HG03432 (cell line): ENCODE results near the gene CCDC196.

Source experiments
- ATAC-seq: cut with Tn5 transposase; IDR thresholded peaks from one replicate; pipeline ENCODE4 v1.9.1; 2021; ENCODE audit warnings: mild to moderate bottlenecking, moderate library complexity; ENCODE audit not compliant: unreplicated experiment

Gene CCDC196

GRCh38 chr14:66485910-66486421 lies at the start of gene CCDC196:
TSS of gene CCDC196 (plus strand) at chr14:66486371. CDS start at chr14:66486503, 132 bp downstream.
- ATAC-seq = no peak

GRCh38 chr14:66440801-66441200 lies 45.4 kb upstream of the CCDC196 start:
- ATAC-seq = no peak

- no peak for ATAC-seq
Measured at GRCh38 chr14:66442953-66443571, 43.1 kb upstream of the CCDC196 start.

DNA sequence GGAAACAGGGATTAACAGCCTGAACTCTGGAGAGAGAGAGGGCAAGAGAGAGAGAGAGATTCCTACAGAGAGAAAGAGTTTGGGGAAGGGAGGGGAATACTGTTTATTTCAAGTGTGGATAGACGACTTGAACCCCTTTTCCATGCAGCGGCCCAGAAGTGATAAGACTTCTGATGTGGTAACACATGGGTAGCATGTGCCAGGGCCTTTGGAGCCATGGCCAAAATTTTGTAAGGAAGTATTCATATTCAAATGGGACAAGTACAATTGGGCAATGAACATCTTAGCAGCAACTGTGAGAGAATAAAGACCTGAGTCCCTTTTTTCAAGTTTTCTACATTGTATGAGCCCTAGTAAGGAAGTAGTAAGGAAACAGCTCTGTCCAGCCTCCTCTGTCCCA lies 42.4 kb upstream of the CCDC196 start:
- no peak for ATAC-seq

DNA sequence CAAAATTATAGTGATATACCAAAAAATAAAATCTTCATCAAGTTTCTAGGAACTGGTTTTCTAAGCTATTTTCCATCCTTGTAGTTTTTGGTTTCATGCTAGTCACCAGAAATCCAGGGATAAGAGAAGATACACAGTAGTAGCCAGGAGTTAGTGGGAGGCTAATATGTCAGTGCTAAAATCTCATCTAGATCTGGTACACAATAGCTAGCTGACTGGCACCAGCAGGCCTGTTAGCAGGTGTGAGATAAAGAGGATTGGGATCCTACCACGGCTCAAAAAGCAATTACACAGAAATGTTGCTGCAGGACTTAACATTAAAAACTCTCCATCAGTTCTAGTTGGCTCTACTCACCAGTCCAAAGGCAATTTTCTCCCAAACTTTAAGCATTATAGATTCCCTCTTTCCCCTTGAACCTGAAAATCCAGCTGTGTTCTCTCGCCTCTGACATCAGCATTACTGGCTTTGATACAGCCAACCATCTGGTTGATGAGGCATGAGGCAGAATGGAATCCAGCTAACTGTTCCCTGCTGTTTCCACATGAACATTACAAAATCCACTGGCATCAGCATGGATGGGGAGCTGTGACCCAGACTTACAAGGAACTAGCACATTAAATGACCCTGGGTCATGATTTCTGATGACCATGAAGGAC lies 41.8 kb upstream of the CCDC196 start:
- no peak for ATAC-seq

- no peak for ATAC-seq
Measured at GRCh38 chr14:66445936-66446335, 40.2 kb upstream of the CCDC196 start.

GRCh38 chr14:66453469-66453868 lies 32.7 kb upstream of the CCDC196 start:
- ATAC-seq = no peak

GRCh38 chr14:66459603-66460002 lies 26.6 kb upstream of the CCDC196 start:
- no peak for ATAC-seq

- no peak for ATAC-seq
Measured at GRCh38 chr14:66464261-66464660, 21.9 kb upstream of the CCDC196 start.

DNA sequence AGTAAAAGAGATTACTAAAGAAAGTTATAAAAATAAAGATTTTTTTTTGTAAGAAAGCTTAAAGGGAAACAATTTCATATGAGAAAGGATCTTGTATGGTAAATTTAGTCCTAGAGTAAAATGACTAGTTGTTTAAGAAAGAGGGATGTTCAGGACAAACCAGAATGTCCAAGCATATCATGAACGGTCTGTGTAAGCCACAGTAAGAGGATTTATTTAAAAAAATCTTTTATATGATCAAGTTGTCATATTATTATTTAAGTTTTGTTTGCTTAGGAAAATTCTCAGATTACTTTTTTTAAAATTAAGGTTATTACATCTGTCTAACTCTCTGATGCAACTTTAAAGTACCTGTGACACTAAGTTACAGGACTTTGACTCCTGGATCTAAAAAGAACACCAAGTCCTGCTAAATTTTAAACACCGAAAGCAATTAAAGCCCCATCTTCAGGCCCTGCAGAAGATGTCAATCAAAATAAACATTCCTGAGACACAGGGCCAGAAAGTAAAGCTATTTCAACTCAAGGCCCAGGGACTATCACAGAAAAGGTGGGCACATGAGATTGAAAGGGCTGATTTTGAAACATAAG lies 17.3 kb upstream of the CCDC196 start:
- no peak for ATAC-seq

DNA sequence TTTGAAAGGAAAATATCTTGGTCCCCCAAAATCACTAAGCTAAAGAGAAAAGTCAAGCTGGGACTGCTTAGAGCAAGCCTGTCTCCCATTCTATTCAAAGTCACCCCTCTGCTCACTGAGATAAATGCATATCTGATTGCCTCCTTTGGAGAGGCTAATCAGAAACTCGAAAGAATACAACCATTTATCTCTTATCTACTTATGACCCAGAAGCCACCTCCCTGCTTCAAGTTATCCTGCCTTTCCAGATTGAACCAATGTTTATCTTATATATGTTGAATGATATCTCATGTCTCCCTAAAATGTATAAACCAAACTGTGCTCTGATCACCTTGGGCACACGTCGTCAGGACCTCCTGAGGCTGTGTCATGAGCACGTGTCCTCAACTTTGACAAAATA lies 14.6 kb upstream of the CCDC196 start:
- ATAC-seq = no peak

- no peak for ATAC-seq
Measured at GRCh38 chr14:66472251-66472650, 13.9 kb upstream of the CCDC196 start.

DNA sequence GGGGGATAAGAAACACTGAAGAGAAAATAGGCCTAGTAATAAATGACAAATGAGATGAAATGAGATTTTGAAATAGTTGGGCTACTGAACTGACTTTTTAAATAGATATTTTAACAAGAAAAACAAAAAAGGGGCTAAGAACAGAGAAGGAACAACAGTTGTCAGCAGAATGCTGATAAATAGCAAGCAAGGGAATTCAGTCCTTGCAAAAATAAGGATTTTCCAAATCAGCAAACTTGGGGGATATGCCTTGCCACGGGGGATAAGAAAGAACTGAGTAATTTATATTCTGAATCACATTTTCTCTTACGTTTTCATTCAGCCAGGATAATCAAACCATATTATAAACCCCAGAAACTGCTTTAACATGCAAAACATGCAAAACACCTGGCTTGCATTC lies 12.9 kb upstream of the CCDC196 start:
- ATAC-seq = no peak

- ATAC-seq = no peak
Measured at GRCh38 chr14:66476964-66477363, 9.2 kb upstream of the CCDC196 start.

- no peak for ATAC-seq
Measured at GRCh38 chr14:66477567-66477966, 8.6 kb upstream of the CCDC196 start.

- ATAC-seq = no peak
Measured at GRCh38 chr14:66482873-66483272, 3.3 kb upstream of the CCDC196 start.

- no peak for ATAC-seq
Measured at GRCh38 chr14:66483322-66483721, 2.8 kb upstream of the CCDC196 start.

- no peak for ATAC-seq
Measured at GRCh38 chr14:66485029-66485428, 1.1 kb upstream of the CCDC196 start.

GRCh38 chr14:66487164-66487563 lies 993 bp downstream of the CCDC196 start:
- ATAC-seq = no peak

DNA sequence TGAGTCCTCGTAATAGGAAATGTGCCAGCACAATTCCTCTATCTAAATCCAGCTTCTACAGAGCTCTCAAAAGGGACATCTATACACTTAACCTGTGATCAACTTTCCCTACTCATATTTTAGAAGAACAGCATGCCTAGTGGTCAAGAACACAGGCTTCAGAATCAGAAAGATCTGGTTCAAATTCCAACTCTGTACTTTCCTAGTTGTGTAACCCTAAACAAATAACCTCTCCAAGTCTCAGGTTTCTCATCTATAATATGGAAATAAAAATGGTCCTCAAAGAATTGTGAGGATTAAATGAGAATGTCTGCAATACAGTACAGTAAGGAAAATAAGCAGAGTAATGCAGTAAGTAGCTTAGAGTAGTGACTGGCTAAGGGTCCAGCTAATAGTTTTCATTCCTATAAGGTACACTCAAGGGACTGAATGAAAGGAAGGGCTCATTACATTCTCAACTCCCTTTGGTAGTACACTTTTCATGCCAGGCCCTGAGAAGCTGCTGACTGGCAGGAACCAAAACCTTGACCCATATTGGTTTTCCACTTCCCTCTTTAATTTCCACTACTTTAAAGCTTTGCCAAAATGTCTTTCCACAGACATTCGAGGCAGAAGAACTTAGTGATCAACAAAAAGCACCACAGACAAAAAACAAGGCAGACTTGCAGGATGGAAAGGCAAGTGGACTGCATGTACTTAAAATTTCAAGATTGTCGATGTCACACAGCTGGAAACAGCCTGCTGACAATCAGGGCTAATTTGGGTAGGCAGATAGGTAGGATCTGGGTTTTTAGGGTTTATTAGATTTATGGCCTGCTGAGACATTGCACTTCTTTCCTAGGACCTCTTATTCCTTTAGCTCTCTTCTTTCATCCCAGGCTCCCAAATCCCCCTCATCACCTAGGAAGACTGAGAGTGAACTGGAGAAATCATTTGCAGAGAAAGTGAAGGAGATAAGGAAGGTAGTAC lies 4.3 kb downstream of the CCDC196 start:
- no peak for ATAC-seq

DNA sequence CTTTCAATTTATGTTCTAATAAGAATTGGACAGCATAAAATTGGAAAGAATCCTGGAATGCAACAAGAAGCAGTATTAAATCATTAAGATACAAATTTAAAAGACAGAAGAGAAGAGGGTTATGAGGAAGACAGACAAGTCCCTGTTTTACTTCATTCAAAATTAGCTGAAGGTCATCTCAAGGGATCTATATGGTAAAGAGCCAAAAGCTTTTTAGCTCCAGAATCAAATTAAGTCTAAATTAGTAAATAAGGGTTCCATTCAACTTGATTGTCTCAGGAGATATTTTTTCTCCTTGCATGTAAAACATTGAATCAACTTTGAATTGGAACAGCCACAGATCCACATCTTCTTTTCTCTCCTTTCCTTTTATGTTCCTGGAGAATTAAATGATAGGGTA lies 7.6 kb downstream of the CCDC196 start:
- no peak for ATAC-seq
